SK-N-SH (cell line): ENCODE results near the gene BORCS5. TPM values are rescaled to one million over a fixed set of nuclear protein-coding genes. Genes with fewer than 3 reads are reported as not detected.
A peak's percentile ranks its signal among the peaks of the same experiment; 100 is the strongest.

ENCODE experiments used
- CTCF ChIA-PET: fragments of 300-600, 350-600 bp; formaldehyde crosslinking; extraction: SDS; loops from one replicate; lab custom pipeline; 2021; lab: Yijun Ruan, JAX
- POLR2A ChIA-PET: fragments of 350-600 bp; sonication (Branson Sonifier 250); formaldehyde crosslinking; extraction: SDS; loops from one replicate; lab custom pipeline; 2020; ENCODE audit warnings: antibody characterized with exemption, inconsistent platforms; lab: Yijun Ruan, JAX
- DNase-seq: peaks from one replicate; pipeline ENCODE4 v3.0.0; 2012
- H2AFZ ChIP-seq: fragments of 200-600 bp; sonication (generic); 2 replicates; pipeline ENCODE4 v1.8.1; 2016; ENCODE audit warnings: antibody characterized with exemption, mild to moderate bottlenecking, low read depth
- H3F3A ChIP-seq: fragments of 200-600 bp; sonication (generic); replicated peaks from 2 replicates; pipeline ENCODE3; 2016; ENCODE audit warnings: antibody characterized with exemption, mild to moderate bottlenecking; ENCODE audit not compliant: insufficient read depth
- H3K27ac ChIP-seq, 2 experiments: fragments of 200-500 bp in 1 of 2; fragments of 200-600 bp in 1 of 2; sonication (Bioruptor generic) in 1 of 2; sonication (generic), shearing (Covaris generic) in 1 of 2; 2 replicates each; pipeline versions ENCODE4 v1.5.1 to v1.6.1; 2014 to 2016; ENCODE audit warnings: low read depth in 2 of 2, inconsistent platforms in 1 of 2, low read length in 1 of 2, mild to moderate bottlenecking in 1 of 2, mixed read lengths in 1 of 2
- H3K27me3 ChIP-seq: fragments of 200-600 bp; sonication (generic), shearing (Covaris generic); 2 replicates; pipeline ENCODE4 v1.6.1; 2016; ENCODE audit warnings: mixed run types; ENCODE audit not compliant: insufficient read depth
- H3K36me3 ChIP-seq, 2 experiments: fragments of 200-500 bp in 1 of 2; fragments of 200-600 bp in 1 of 2; sonication (Bioruptor generic) in 1 of 2; sonication (generic) in 1 of 2; replicated peaks in 1 of 2; 2 replicates each; pipeline versions ENCODE3 to v1.5.1; 2014 to 2016; ENCODE audit warnings: low read length in 1 of 2, mild to moderate bottlenecking in 1 of 2; ENCODE audit not compliant: insufficient read depth in 2 of 2, control insufficient read depth in 1 of 2
- H3K4me1 ChIP-seq, 2 experiments: fragments of 200-500 bp in 1 of 2; fragments of 200-600 bp in 1 of 2; sonication (Bioruptor generic) in 1 of 2; sonication (generic), shearing (Covaris generic) in 1 of 2; 2 replicates each; pipeline versions ENCODE4 v1.5.1 to v1.6.1; 2014 to 2016; ENCODE audit warnings: low read depth in 1 of 2, low read length in 1 of 2, mixed run types in 1 of 2; ENCODE audit not compliant: insufficient read depth in 2 of 2, control insufficient read depth in 1 of 2
- H3K4me2 ChIP-seq: fragments of 200-600 bp; sonication (generic), shearing (Covaris generic); 2 replicates; pipeline ENCODE4 v1.6.1; 2017; ENCODE audit warnings: mixed run types
- H3K4me3 ChIP-seq, 2 experiments: fragments of 200-500 bp in 1 of 2; fragments of 200-600 bp in 1 of 2; sonication (Bioruptor generic) in 1 of 2; sonication (generic), shearing (Covaris generic) in 1 of 2; 2 replicates each; pipeline versions ENCODE4 v1.5.1 to v1.8.1; 2014 to 2016; ENCODE audit warnings: low read depth in 2 of 2, inconsistent platforms in 1 of 2, low read length in 1 of 2, mild to moderate bottlenecking in 1 of 2, mixed read lengths in 1 of 2, moderate library complexity in 1 of 2
- H3K79me2 ChIP-seq: fragments of 200-600 bp; sonication (generic); 2 replicates; pipeline ENCODE4 v1.8.1; 2017; ENCODE audit warnings: mild to moderate bottlenecking; ENCODE audit not compliant: insufficient read depth
- H3K9ac ChIP-seq: fragments of 200-600 bp; sonication (generic); 2 replicates; pipeline ENCODE4 v1.6.1; 2017; ENCODE audit warnings: mixed run types
- H3K9me2 ChIP-seq: fragments of 200-600 bp; sonication (generic); 2 replicates; pipeline ENCODE4 v1.6.1; 2017; ENCODE audit warnings: mixed run types
- H3K9me3 ChIP-seq: fragments of 200-600 bp; sonication (generic); 2 replicates; pipeline ENCODE4 v1.6.1; 2017; ENCODE audit warnings: mixed run types, mild to moderate bottlenecking, moderate library complexity
- H4K20me1 ChIP-seq: fragments of 200-600 bp; sonication (generic); 2 replicates; pipeline ENCODE4 v1.6.1; 2017; ENCODE audit warnings: mild to moderate bottlenecking, mixed run types; ENCODE audit not compliant: insufficient read depth
- CHD2 ChIP-seq: fragments of 150-350 bp; IDR thresholded peaks from 2 replicates; pipeline ENCODE4 v1.6.1; 2018; ENCODE audit warnings: low read length; ENCODE audit not compliant: partially characterized antibody
- ELF1 ChIP-seq: IDR thresholded peaks from 2 replicates; pipeline ENCODE4 v1.4.0; 2012
- EZH2phosphoT487 ChIP-seq: fragments of 200-600 bp; sonication (generic); IDR thresholded peaks from 2 replicates; pipeline ENCODE4 v1.6.1; 2017; ENCODE audit warnings: low read depth, mixed run types, mild to moderate bottlenecking, antibody characterized with exemption, moderate library complexity, borderline replicate concordance
- FOXJ3 ChIP-seq: sonication (generic); formaldehyde crosslinking; IDR thresholded peaks from 2 replicates; pipeline ENCODE4 v1.5.1; 2020; ENCODE audit warnings: mild to moderate bottlenecking, missing genetic modification reagents
- GABPA ChIP-seq: IDR thresholded peaks from 2 replicates; pipeline ENCODE4 v1.4.0; 2012; ENCODE audit warnings: low read depth, mild to moderate bottlenecking
- GATA2 ChIP-seq: sonication (generic); formaldehyde crosslinking; IDR thresholded peaks from 2 replicates; pipeline ENCODE4 v1.5.0; 2020; ENCODE audit warnings: mild to moderate bottlenecking, missing genetic modification reagents
- JUND ChIP-seq: IDR thresholded peaks from 2 replicates; pipeline ENCODE4 v1.4.0; 2012
- MXI1 ChIP-seq: IDR thresholded peaks from 2 replicates; pipeline ENCODE4 v1.6.1; 2012; ENCODE audit warnings: mild to moderate bottlenecking, low read depth, low read length, improper control_type of control experiment
- POLR2AphosphoS5 ChIP-seq: IDR thresholded peaks from 2 replicates; pipeline ENCODE4 v1.6.1; 2012; ENCODE audit warnings: low read depth, low read length
- RAD21 ChIP-seq: IDR thresholded peaks from 2 replicates; pipeline ENCODE4 v1.6.1; 2012; ENCODE audit warnings: mild to moderate bottlenecking, low read length
- RFX5 ChIP-seq: IDR thresholded peaks from 2 replicates; pipeline ENCODE4 v1.6.1; 2012; ENCODE audit warnings: mild to moderate bottlenecking, improper control_type of control experiment, low read length
- RXRA ChIP-seq: IDR thresholded peaks from 2 replicates; pipeline ENCODE4 v1.4.0; 2012; ENCODE audit warnings: low read depth, mild to moderate bottlenecking, borderline replicate concordance
- SMC3 ChIP-seq: IDR thresholded peaks from 2 replicates; pipeline ENCODE4 v1.6.1; 2012; ENCODE audit warnings: low read depth, low read length, improper control_type of control experiment
- TAF1 ChIP-seq: IDR thresholded peaks from 2 replicates; pipeline ENCODE4 v1.6.1; 2012; ENCODE audit warnings: low read depth, mild to moderate bottlenecking, low read length, moderate library complexity, borderline replicate concordance
- TEAD4 ChIP-seq: IDR thresholded peaks from 2 replicates; pipeline ENCODE4 v1.4.0; 2012; ENCODE audit warnings: mild to moderate bottlenecking, borderline replicate concordance; ENCODE audit not compliant: insufficient read depth
- YY1 ChIP-seq: IDR thresholded peaks from 2 replicates; pipeline ENCODE4 v1.4.0; 2012; ENCODE audit warnings: low read depth, mild to moderate bottlenecking
- WGBS: methylation state at CpG from one replicate; pipeline ENCODE4 v1.1.6; 2017; ENCODE audit warnings: low lambda C conversion rate; 5-methylcytosine and 5-hydroxymethylcytosine counted together
- polyA plus RNA-seq, 3 experiments: library from polyadenylated mRNA; depleted of rRNA; stranded (reverse); fragments of >200 nt; gene quantifications; 2 replicates each; pipeline ENCODE4 v1.2.3, GENCODE V29; 2012
- TF ChIP-seq, protein P1 (sequence below): fragments of 200-600 bp; sonication (generic); IDR thresholded peaks from 2 replicates; pipeline ENCODE4 v1.6.1; 2017; ENCODE audit warnings: antibody characterized with exemption, mild to moderate bottlenecking, moderate library complexity
- TF ChIP-seq, protein P2 (sequence below): fragments of 150-350 bp; IDR thresholded peaks from 2 replicates; pipeline ENCODE4 v1.6.1; 2017; ENCODE audit warnings: antibody characterized with exemption, low read length, low read depth, borderline replicate concordance
- TF ChIP-seq, protein P3 (sequence below): IDR thresholded peaks from 2 replicates; pipeline ENCODE4 v1.4.0; 2012; ENCODE audit warnings: low read depth
- TF ChIP-seq, protein P4 (sequence below): fragments of 150-350 bp; IDR thresholded peaks from 2 replicates; pipeline ENCODE4 v1.6.1; 2016; ENCODE audit warnings: mild to moderate bottlenecking, low read depth, low read length
- TF ChIP-seq, protein P5 (sequence below): IDR thresholded peaks from 2 replicates; pipeline ENCODE4; 2012

The BORCS5 gene
- polyA plus RNA-seq, 1 of the 3 experiments (the other 2 are of a cell fraction), result 16.3 TPM

DNA sequence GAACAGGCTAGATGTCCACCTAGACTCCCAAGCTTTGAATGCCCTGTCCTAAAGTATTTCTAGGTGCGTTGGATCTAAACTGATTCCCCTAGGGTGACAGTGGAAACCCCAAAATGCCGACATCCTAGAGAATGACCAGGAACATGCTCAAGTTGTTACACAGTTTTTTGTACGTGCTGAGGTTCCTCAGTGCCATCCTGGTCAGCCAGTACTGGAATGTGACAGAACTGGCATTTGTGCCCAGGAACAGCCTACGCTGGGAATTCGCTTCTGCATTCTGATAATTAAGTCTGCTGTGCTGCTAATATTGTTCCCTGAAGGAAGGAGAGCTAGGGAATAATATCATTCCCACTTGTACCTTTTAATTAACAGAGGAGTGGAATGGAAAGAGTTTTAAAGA lies 40.3 kb downstream of the BORCS5 start:
- H3K9me3 ChIP-seq, result no peaks in the 10 kb centered on the region
- TF ChIP-seq GABPA, result no peak
- no peak for TF ChIP-seq TEAD4
- TF ChIP-seq, protein P1, sequence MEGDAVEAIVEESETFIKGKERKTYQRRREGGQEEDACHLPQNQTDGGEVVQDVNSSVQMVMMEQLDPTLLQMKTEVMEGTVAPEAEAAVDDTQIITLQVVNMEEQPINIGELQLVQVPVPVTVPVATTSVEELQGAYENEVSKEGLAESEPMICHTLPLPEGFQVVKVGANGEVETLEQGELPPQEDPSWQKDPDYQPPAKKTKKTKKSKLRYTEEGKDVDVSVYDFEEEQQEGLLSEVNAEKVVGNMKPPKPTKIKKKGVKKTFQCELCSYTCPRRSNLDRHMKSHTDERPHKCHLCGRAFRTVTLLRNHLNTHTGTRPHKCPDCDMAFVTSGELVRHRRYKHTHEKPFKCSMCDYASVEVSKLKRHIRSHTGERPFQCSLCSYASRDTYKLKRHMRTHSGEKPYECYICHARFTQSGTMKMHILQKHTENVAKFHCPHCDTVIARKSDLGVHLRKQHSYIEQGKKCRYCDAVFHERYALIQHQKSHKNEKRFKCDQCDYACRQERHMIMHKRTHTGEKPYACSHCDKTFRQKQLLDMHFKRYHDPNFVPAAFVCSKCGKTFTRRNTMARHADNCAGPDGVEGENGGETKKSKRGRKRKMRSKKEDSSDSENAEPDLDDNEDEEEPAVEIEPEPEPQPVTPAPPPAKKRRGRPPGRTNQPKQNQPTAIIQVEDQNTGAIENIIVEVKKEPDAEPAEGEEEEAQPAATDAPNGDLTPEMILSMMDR, result no peak
- TF ChIP-seq RXRA, result no peak
- no peak for TF ChIP-seq RFX5
- no peak for TF ChIP-seq MXI1
- TF ChIP-seq, all 33 proteins: peak for 0
- Histone ChIP-seq H3K27me3 (no peaks in the 10 kb centered on the region), H3K4me1 (peaks cover 3 to 15% of the 10 kb centered on the region in 2 experiments; a peak in 2 of 4 replicates), H3K9ac (no peak overlapping the region), H4K20me1 (no peaks in the 10 kb centered on the region), H3K36me3 (no peaks in the 10 kb centered on the region), H3K9me2 (no peaks in the 10 kb centered on the region), H3K4me2 (no peak overlapping the region), H2AFZ (no peak overlapping the region), H3K27ac (peak overlapping the region in 1 of 2 experiments; percentile 65; a peak in 1 of 4 replicates), H3K79me2 (no peaks in the 10 kb centered on the region), H3F3A (peaks cover 4% of the 10 kb centered on the region), H3K4me3 (no peak overlapping the region)
- ChIA-PET POLR2A (interaction anchor here (0.9 kb wide), 1 partner anchor 13 kb away, joined by 3 read pairs; no protein-coding TSS in a partner anchor), CTCF (interaction anchor here (0.8 to 2.6 kb wide), 4 partner anchors 10 to 307 kb away, joined by 3 to 13 read pairs (median 4); partner anchors contain the start of gene DUSP16)
- DNase-seq, result no peak
- 100% methylated on average over 5 of the region's 5 CpGs for WGBS

DNA sequence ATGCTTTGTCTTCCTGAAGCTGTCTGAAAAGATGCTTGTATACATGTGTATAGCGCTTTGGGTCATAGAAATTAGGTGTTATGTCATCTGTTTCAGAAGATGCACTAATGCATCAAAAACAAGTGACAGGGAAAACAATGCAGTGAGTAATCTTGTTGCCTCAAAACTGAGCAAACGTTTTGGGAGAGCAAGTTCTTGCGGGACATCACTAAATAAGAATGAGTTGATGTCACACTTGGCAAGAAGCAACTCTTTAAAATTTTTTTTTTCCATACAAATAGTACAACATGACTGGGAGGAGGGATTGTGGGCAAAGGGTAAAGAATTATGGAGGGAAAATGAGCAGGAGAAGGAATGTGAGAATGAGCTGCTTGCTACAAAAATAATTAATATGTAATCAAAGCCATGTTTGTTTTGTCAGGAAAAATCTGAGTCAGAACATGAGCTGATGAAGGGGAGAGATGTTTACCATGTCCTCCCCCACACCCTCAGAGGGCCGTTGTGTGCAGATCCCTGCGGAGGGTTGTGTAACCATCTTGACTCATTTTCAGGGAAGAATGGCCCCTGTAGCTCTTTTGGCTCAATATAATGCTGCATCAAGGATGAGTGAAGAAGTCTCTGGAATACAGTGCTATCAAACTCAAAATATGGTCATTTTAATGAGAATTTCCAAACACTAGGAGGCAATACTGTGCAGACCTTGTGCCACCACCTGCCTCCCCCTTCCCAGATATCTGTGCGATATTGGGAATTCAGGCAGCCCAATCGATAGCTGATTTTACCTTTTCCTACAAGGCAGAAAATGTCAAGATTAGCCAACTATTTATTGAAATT lies 41.4 kb downstream of the BORCS5 start:
- Histone ChIP-seq H3K36me3 (no peaks in the 10 kb centered on the region), H3K4me2 (peak overlapping the region; percentile 58), H3K79me2 (no peaks in the 10 kb centered on the region), H3K27ac (peak overlapping the region in 1 of 2 experiments; percentile 65; a peak in 2 of 4 replicates), H3K9me3 (no peaks in the 10 kb centered on the region), H3K9me2 (no peaks in the 10 kb centered on the region), H3K27me3 (no peaks in the 10 kb centered on the region), H3K9ac (peak overlapping the region; percentile 25; the same call in 1 of the 2 replicates), H3K4me3 (peak overlapping the region in 1 of 2 experiments; percentile 25; a peak in 1 of 4 replicates), H2AFZ (0 out of 2 replicates have a peak overlapping the region, but pooled peaks have one; percentile 11), H3F3A (peaks cover 4% of the 10 kb centered on the region), H3K4me1 (peaks cover 4 to 15% of the 10 kb centered on the region in 2 experiments; a peak in 2 of 4 replicates), H4K20me1 (no peaks in the 10 kb centered on the region)
- no peak for DNase-seq
- ChIA-PET CTCF (interaction anchor here (0.8 to 2.6 kb wide), 6 partner anchors 11 to 306 kb away, joined by 3 to 13 read pairs (median 4); partner anchors contain the start of gene DUSP16), POLR2A (no interaction called here)
- WGBS, result 39% methylated on average over 7 of the region's 7 CpGs
- TF ChIP-seq GATA2 (no peak), RXRA (no peak), POLR2AphosphoS5 (peak; percentile 22; the same call in 1 of the 2 replicates), FOXJ3 (no peak), RFX5 (no peak), RAD21 (peak; percentile 49), GABPA (no peak), ELF1 (no peak), SMC3 (peak; percentile 25; the same call in 1 of the 2 replicates), CHD2 (no peak), EZH2phosphoT487 (no peak), JUND (peak; percentile 84), YY1 (peak; percentile 65; the same call in 1 of the 2 replicates), TAF1 (no peak)
- TF ChIP-seq, protein P2, sequence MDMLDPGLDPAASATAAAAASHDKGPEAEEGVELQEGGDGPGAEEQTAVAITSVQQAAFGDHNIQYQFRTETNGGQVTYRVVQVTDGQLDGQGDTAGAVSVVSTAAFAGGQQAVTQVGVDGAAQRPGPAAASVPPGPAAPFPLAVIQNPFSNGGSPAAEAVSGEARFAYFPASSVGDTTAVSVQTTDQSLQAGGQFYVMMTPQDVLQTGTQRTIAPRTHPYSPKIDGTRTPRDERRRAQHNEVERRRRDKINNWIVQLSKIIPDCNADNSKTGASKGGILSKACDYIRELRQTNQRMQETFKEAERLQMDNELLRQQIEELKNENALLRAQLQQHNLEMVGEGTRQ, result no peak
- TF ChIP-seq, protein P3, sequence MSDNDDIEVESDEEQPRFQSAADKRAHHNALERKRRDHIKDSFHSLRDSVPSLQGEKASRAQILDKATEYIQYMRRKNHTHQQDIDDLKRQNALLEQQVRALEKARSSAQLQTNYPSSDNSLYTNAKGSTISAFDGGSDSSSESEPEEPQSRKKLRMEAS, result peak; percentile 20; the same call in 1 of the 2 replicates
- TF ChIP-seq, protein P4, sequence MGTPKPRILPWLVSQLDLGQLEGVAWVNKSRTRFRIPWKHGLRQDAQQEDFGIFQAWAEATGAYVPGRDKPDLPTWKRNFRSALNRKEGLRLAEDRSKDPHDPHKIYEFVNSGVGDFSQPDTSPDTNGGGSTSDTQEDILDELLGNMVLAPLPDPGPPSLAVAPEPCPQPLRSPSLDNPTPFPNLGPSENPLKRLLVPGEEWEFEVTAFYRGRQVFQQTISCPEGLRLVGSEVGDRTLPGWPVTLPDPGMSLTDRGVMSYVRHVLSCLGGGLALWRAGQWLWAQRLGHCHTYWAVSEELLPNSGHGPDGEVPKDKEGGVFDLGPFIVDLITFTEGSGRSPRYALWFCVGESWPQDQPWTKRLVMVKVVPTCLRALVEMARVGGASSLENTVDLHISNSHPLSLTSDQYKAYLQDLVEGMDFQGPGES, result no peak
- TF ChIP-seq, protein P5, sequence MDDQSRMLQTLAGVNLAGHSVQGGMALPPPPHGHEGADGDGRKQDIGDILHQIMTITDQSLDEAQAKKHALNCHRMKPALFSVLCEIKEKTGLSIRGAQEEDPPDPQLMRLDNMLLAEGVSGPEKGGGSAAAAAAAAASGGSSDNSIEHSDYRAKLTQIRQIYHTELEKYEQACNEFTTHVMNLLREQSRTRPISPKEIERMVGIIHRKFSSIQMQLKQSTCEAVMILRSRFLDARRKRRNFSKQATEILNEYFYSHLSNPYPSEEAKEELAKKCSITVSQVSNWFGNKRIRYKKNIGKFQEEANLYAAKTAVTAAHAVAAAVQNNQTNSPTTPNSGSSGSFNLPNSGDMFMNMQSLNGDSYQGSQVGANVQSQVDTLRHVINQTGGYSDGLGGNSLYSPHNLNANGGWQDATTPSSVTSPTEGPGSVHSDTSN, result peak; percentile 78
